ENCODE data around the gene BCL11B.
"Not testable (repeated sequence)": the region's sequence is repeated elsewhere in the genome, so short reads cannot be mapped to it uniquely, and the experiment has no call there.

BCL11B gene

DNA sequence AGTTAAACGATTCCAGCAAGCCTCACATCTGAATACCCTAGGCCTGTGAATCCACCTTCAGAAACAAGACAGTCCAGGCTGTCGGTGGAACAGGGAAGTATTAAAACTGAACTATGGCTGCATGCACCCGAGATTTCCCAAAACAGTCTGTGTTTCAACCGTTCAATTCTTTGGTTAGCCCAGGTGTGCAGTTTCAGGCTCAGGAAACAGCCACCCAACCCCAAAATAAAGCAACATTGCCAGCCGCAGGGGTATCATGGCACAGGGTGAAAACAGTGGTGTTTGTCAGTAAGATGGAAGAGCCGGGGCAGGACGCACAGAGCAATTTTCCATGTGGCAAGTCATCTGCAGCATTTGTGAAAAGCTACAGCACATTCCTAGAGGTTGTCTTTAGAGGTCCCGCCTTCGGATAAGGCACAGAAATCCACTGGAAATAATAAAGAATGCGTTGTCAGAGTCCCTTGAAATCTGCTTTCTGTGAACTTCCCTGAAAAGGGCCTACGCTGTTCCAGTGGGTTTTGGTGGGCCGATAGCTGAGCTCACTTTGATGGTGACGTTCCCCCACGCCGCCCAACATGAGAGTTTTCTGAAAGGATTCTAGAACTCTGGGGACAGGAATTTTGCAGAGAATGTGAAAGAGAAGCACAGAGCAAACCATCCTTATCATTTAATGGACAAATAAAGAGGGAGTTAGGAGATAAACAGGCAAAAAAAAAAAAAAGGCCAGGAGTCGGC is 84.9 kb downstream of the BCL11B start:
- TF ChIP-seq, protein P1, sequence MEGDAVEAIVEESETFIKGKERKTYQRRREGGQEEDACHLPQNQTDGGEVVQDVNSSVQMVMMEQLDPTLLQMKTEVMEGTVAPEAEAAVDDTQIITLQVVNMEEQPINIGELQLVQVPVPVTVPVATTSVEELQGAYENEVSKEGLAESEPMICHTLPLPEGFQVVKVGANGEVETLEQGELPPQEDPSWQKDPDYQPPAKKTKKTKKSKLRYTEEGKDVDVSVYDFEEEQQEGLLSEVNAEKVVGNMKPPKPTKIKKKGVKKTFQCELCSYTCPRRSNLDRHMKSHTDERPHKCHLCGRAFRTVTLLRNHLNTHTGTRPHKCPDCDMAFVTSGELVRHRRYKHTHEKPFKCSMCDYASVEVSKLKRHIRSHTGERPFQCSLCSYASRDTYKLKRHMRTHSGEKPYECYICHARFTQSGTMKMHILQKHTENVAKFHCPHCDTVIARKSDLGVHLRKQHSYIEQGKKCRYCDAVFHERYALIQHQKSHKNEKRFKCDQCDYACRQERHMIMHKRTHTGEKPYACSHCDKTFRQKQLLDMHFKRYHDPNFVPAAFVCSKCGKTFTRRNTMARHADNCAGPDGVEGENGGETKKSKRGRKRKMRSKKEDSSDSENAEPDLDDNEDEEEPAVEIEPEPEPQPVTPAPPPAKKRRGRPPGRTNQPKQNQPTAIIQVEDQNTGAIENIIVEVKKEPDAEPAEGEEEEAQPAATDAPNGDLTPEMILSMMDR (IDR thresholded peaks at IDR 0.05; ENCODE audit: low read depth, low read length): no peak
- Histone ChIP-seq H3K4me3 (ENCODE audit: low read depth, low read length) (no peak overlapping the region), H3K36me3 (no peaks in the 10 kb centered on the region), H3K27me3 (peaks cover 16% of the 10 kb centered on the region; the same call in 1 of the 2 replicates), H3K9me3 (no peaks in the 10 kb centered on the region), H3K4me1 (no peaks in the 10 kb centered on the region)
- no peak for DNase-seq

DNA sequence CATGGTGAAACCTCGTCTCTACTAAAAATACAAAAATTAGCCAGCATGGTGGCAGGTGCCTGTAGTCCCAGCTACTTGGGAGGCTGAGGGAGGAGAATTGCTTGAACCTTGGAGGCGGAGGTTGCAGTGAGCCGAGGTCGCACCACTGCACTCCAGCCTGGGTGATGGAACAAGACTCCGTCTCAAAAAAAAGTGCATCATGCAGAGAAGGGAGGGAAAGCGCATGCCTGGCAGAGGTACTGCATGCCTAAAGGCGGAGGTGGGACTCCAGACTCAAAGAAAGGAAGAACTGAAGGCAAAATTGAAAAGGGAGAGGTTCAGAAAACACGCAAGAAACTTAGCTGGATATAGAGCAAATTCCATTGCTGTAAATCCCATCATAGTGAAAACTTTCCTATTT is 85.7 kb downstream of the BCL11B start:
- H3K4me1 ChIP-seq; DNase-seq; H3K9me3 ChIP-seq; H3K36me3 ChIP-seq; H3K4me3 ChIP-seq (ENCODE audit: low read depth, low read length): not testable (repeated sequence)
- peaks cover 10% of the 10 kb centered on the region; the same call in 1 of the 2 replicates for H3K27me3 ChIP-seq

DNA sequence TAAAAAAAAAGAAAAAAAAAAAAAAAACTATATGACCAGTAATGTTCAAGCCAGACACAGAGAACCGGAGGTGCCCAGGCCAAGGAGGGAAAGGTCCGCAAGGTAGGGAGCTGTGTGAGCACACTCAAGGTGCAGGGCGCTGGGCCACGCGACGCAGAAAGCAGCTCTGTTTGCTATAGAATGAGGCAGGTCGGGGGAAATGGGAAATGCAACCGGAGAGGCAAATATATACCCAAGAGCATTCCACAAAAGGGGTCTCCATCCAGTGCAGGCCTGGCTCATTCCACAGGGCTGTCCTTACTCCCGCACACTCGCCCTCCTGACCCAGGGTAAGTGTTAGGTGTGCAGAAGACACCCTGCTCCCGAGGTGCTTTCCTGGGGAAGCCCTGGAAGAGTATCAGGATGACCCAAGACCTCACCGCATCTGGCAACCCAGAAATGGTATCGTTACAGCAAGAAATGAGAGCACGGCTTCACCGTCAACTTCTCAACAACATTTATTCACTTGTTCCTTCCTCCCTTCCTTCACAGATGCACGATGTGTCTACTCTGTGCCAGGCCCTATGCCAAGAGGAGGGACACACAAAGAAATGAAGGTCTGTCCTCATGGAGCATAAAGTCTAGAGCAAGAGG is 86.4 kb downstream of the BCL11B start:
- TF ChIP-seq, protein P1 (IDR thresholded peaks at IDR 0.05; ENCODE audit: low read depth, low read length): no peak
- Histone ChIP-seq H3K4me3 (ENCODE audit: low read depth, low read length) (no peak overlapping the region), H3K9me3 (no peaks in the 10 kb centered on the region), H3K36me3 (no peaks in the 10 kb centered on the region), H3K27me3 (peaks cover 10% of the 10 kb centered on the region; the same call in 1 of the 2 replicates), H3K4me1 (no peaks in the 10 kb centered on the region)
- DNase-seq: no peak

DNA sequence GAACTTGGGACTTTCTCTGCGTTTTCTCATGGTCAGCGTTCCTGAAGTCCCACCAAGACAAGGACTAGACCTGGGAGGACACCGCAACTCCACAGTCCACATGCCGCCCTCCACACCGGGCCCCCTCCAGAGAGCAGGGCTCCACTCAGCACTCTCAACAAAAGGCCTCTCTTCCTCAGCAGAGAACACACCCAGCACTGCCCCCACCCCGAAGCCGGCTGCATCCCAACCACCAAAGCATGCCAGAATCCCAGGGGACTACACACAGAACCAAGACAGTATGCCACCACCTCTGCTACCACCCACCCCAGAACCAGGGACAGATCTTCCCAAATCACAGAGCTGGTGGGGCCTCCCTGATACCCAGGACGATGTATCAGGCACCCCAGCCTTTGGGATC is 88.3 kb downstream of the BCL11B start:
- Histone ChIP-seq H3K27me3 (peaks cover 2% of the 10 kb centered on the region; the same call in 1 of the 2 replicates), H3K4me1 (no peaks in the 10 kb centered on the region), H3K9me3 (no peaks in the 10 kb centered on the region), H3K36me3 (no peaks in the 10 kb centered on the region), H3K4me3 (ENCODE audit: low read depth, low read length) (no peak overlapping the region)
- TF ChIP-seq, protein P1 (IDR thresholded peaks at IDR 0.05; ENCODE audit: low read depth, low read length): no peak
- no peak for DNase-seq

DNA sequence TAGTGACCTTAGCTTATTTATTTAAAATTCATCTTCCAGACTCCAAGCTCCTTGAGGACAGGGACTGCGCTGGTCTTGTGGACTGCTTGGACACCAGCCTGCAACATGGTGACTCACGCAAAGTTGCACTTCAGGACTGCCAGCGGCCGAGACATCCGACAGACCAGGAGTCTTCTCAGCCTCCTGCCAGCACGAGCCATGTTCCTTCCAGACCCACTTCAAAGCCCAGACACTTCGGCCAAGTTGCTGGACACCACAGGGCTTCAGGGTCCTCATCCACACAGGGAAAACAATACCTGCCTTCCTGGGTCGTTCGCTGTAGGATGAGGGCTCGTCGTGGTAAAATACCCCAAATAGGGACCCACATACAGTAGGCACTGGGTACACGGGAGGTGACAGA is 88.7 kb downstream of the BCL11B start:
- Histone ChIP-seq H3K36me3 (no peaks in the 10 kb centered on the region), H3K9me3 (no peaks in the 10 kb centered on the region), H3K27me3 (no peaks in the 10 kb centered on the region), H3K4me3 (ENCODE audit: low read depth, low read length) (no peak overlapping the region), H3K4me1 (no peaks in the 10 kb centered on the region)
- no peak for DNase-seq
- TF ChIP-seq, protein P1 (IDR thresholded peaks at IDR 0.05; ENCODE audit: low read depth, low read length): no peak

DNA sequence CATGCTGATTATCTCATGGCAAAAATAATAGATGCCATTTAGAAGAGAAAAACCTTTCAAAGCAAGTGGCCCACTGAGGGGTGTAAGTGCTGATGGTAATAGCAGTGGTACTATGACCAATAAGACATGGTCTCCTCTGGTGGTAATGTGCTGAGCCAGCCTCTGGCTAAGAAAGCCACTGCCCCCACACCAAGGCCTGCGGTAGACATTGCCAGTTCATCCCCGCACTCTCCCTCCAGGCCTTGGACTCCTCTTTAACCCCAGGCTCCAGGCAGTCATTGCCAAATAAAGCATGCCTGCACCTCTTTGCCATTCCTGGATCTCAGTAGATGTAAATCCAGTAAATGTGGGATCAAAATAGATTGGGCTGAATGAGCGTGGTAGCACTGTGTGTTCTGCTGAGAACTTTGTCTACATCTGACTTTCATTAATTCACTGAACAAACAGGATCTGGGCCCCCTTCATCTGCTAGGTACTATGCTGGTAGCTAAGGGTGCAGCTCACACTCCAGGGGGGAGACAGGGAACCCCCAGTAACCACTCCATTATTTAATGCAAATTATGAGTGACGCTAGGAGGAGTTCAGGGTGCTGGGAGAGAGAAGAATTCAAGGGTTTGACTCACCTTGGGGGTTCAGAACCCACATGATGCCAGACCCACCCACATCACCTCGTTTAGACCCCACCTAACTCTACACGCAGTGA is 89.3 kb downstream of the BCL11B start:
- no peaks in the 10 kb centered on the region for H3K27me3 ChIP-seq
- no peaks in the 10 kb centered on the region for H3K9me3 ChIP-seq
- DNase-seq: no peak
- no peaks in the 10 kb centered on the region for H3K4me1 ChIP-seq
- no peaks in the 10 kb centered on the region for H3K36me3 ChIP-seq
- TF ChIP-seq, protein P1 (IDR thresholded peaks at IDR 0.05; ENCODE audit: low read depth, low read length): no peak
- no peak overlapping the region for H3K4me3 ChIP-seq (ENCODE audit: low read depth, low read length)
